Ishikawa (cell line): ENCODE measurements around the gene NAV2.

Experiments used
- CEBPB ChIP-seq: IDR thresholded peaks from 2 replicates; pipeline ENCODE4 v1.6.1; 2012
- CREB1 ChIP-seq: IDR thresholded peaks from 2 replicates; pipeline ENCODE4 v1.6.1; 2012; ENCODE audit warnings: low read depth
- EGR1 ChIP-seq: IDR thresholded peaks from 2 replicates; pipeline ENCODE4 v1.6.1; 2012
- EP300 ChIP-seq: IDR thresholded peaks from 2 replicates; pipeline ENCODE4 v1.6.1; 2012; ENCODE audit warnings: borderline replicate concordance
- FOXM1 ChIP-seq: IDR thresholded peaks from 2 replicates; pipeline ENCODE4 v1.6.1; 2012; ENCODE audit warnings: low read depth, borderline replicate concordance
- NFIC ChIP-seq: IDR thresholded peaks from 2 replicates; pipeline ENCODE4 v1.6.1; 2012
- RAD21 ChIP-seq: IDR thresholded peaks from 2 replicates; pipeline ENCODE4 v1.6.1; 2012; ENCODE audit warnings: low read depth
- TAF1 ChIP-seq: IDR thresholded peaks from 2 replicates; pipeline ENCODE4 v1.6.1; 2012; ENCODE audit warnings: low read depth, mild to moderate bottlenecking
- TCF12 ChIP-seq: IDR thresholded peaks from 2 replicates; pipeline ENCODE4 v1.6.1; 2012; ENCODE audit warnings: low read depth
- TEAD4 ChIP-seq: IDR thresholded peaks from 2 replicates; pipeline ENCODE4 v1.6.1; 2012
- YY1 ChIP-seq: IDR thresholded peaks from 2 replicates; pipeline ENCODE4 v1.6.1; 2012; ENCODE audit warnings: low read depth
- ZBTB7A ChIP-seq: IDR thresholded peaks from 2 replicates; pipeline ENCODE4 v1.6.1; 2012; ENCODE audit warnings: low read depth
- TF ChIP-seq, protein P1 (sequence below): IDR thresholded peaks from 2 replicates; pipeline ENCODE4 v1.6.1; 2012; ENCODE audit warnings: low read depth, mild to moderate bottlenecking
- TF ChIP-seq, protein P2 (sequence below): IDR thresholded peaks from 2 replicates; pipeline ENCODE4 v1.6.1; 2012
- TF ChIP-seq, protein P3 (sequence below): IDR thresholded peaks from 2 replicates; pipeline ENCODE4 v1.6.1; 2012

Gene NAV2

GRCh38 chr11:20035701-20036601, 323.3 kb downstream of the NAV2 start:
- TF ChIP-seq CEBPB, result no peak

DNA sequence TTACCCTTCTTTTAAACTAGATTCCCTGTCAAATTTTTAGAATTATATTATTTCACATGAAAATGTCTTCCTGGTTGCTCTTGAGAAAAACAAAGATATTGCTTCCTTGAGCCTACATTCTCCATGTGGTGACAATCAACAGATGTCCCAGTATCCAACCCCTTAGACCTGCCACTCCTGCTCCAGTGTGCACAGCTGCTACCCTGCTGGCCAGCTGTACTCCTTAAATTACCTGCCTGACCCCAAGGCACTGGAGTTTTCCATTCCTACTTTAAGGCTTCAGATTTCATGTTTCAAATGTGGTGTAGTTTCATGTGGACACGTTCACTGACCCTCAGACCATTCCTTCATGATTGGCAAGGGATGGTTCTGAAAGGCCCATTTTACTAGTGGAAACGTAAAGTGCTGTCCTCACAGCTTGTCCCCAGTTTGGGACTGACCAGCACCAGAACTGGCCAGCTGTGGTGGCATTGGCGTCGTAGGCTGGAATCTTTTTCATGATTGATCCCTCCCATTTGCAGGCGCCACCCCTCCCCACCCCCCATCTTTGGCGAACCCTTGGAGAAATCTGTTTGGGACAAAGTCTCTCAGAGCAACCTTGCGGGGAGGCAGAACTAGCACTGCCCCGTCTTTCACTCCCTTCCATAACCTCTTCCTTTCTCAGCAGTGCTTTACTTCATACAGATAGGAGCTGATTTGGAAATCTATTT, 324.1 kb downstream of the NAV2 start:
- TF ChIP-seq EP300, result no peak
- no peak for TF ChIP-seq CEBPB
- TF ChIP-seq, protein P1, sequence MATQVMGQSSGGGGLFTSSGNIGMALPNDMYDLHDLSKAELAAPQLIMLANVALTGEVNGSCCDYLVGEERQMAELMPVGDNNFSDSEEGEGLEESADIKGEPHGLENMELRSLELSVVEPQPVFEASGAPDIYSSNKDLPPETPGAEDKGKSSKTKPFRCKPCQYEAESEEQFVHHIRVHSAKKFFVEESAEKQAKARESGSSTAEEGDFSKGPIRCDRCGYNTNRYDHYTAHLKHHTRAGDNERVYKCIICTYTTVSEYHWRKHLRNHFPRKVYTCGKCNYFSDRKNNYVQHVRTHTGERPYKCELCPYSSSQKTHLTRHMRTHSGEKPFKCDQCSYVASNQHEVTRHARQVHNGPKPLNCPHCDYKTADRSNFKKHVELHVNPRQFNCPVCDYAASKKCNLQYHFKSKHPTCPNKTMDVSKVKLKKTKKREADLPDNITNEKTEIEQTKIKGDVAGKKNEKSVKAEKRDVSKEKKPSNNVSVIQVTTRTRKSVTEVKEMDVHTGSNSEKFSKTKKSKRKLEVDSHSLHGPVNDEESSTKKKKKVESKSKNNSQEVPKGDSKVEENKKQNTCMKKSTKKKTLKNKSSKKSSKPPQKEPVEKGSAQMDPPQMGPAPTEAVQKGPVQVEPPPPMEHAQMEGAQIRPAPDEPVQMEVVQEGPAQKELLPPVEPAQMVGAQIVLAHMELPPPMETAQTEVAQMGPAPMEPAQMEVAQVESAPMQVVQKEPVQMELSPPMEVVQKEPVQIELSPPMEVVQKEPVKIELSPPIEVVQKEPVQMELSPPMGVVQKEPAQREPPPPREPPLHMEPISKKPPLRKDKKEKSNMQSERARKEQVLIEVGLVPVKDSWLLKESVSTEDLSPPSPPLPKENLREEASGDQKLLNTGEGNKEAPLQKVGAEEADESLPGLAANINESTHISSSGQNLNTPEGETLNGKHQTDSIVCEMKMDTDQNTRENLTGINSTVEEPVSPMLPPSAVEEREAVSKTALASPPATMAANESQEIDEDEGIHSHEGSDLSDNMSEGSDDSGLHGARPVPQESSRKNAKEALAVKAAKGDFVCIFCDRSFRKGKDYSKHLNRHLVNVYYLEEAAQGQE, result no peak

GRCh38 chr11:20037396-20038153, 324.9 kb downstream of the NAV2 start:
- TF ChIP-seq YY1 (no peak), TCF12 (no peak), TEAD4 (no peak), FOXM1 (no peak), CEBPB (no peak), CREB1 (no peak), NFIC (no peak), TAF1 (no peak), EGR1 (no peak)
- TF ChIP-seq, protein P2, sequence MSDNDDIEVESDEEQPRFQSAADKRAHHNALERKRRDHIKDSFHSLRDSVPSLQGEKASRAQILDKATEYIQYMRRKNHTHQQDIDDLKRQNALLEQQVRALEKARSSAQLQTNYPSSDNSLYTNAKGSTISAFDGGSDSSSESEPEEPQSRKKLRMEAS, result no peak

- TF ChIP-seq, protein P1, result no peak
- TF ChIP-seq FOXM1 (no peak), TAF1 (no peak), CREB1 (no peak), EP300 (no peak), CEBPB (no peak), RAD21 (no peak), ZBTB7A (no peak), EGR1 (no peak), NFIC (no peak)
- TF ChIP-seq, protein P2, result no peak
Observed at GRCh38 chr11:20038412-20038811, 325.8 kb downstream of the NAV2 start.

GRCh38 chr11:20038972-20039371, 326.3 kb downstream of the NAV2 start:
- TF ChIP-seq TEAD4 (no peak), EGR1 (no peak), RAD21 (no peak)

DNA sequence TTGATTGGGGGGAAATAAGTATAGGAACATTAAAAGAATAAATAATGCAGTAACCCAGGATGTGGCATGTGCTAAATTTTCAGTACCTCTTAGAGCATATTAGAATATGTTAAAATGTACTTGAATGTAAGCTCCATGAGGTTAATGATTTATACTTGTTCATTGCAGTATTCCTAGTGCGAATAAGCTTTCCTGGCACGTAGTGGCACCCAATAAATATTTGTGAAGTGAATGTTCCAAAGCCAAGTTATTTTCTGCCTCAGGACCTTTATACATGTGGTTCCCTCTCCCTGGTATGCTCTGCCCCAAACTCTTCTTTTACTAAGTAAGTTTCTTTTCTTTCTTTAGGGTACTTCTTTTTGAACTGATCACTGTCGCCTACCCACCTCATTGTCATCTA, 328.9 kb downstream of the NAV2 start:
- TF ChIP-seq FOXM1, result no peak
- TF ChIP-seq EP300, result no peak
- TF ChIP-seq TCF12, result no peak
- TF ChIP-seq NFIC, result no peak
- TF ChIP-seq RAD21, result no peak
- TF ChIP-seq, protein P2, result no peak
- TF ChIP-seq TAF1, result no peak
- TF ChIP-seq, protein P3, sequence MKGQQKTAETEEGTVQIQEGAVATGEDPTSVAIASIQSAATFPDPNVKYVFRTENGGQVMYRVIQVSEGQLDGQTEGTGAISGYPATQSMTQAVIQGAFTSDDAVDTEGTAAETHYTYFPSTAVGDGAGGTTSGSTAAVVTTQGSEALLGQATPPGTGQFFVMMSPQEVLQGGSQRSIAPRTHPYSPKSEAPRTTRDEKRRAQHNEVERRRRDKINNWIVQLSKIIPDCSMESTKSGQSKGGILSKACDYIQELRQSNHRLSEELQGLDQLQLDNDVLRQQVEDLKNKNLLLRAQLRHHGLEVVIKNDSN, result no peak
- TF ChIP-seq EGR1, result no peak
- TF ChIP-seq ZBTB7A, result no peak
- no peak for TF ChIP-seq TEAD4
- TF ChIP-seq YY1, result no peak
- no peak for TF ChIP-seq CREB1
- no peak for TF ChIP-seq CEBPB
- TF ChIP-seq, protein P1, result no peak
